Measurements from ENCODE around the gene KCNT2. TPM values are rescaled to one million over a fixed set of nuclear protein-coding genes. Genes with fewer than 3 reads are reported as not detected.

KCNT2 gene
- total RNA-seq, 3 donors from 2014 or later: 0.49 to 2.3 (median 0.60) TPM

DNA sequence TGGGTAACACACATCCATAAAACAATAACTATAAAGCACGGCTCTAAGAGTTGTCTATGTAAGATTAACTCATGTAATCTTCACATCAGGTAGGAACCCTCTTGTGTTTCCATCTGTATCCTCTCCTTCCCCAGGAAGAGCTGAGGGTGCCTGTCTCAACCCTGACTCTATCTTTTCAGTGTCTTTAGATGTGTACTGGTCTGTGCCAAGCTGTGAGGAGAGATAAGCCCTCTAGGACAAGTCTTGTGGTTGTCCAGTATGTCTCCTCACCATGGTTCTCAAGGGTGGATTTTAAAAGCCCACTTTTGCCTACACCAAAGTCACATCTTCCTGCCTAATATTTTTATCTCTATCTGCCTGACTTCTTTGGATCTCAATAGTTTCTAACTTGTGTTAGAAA lies 300.1 kb downstream of the KCNT2 start:
- no peaks in the 10 kb centered on the region for H3K36me3 ChIP-seq (ENCODE audit: low read depth)
- no peak for ATAC-seq
- no peak for TF ChIP-seq CTCF (IDR thresholded peaks at IDR 0.05)
- no peak for DNase-seq
- no peaks in the 10 kb centered on the region for H3K4me1 ChIP-seq (ENCODE audit: low read depth)
- no peaks in the 10 kb centered on the region for H3K9me3 ChIP-seq
- intact Hi-C loops (cut with DNase I, micrococcal nuclease): no loop called here
- H3K4me3 ChIP-seq: no peak overlapping the region

- intact Hi-C loops (cut with DNase I, micrococcal nuclease): no loop called here
- Histone ChIP-seq H3K9me3 (no peaks in the 10 kb centered on the region), H3K4me1 (ENCODE audit: low read depth) (no peaks in the 10 kb centered on the region), H3K36me3 (ENCODE audit: low read depth) (no peaks in the 10 kb centered on the region), H3K4me3 (no peak overlapping the region)
- TF ChIP-seq CTCF (IDR thresholded peaks at IDR 0.05): no peak
- no peak for ATAC-seq
- no peak for DNase-seq
Measured at GRCh38 chr1:196306421-196306820, 301.8 kb downstream of the KCNT2 start.

- H3K4me1 ChIP-seq (ENCODE audit: low read depth): no peaks in the 10 kb centered on the region
- no peak overlapping the region for H3K4me3 ChIP-seq
- H3K9me3 ChIP-seq: no peaks in the 10 kb centered on the region
- TF ChIP-seq CTCF (IDR thresholded peaks at IDR 0.05): no peak
- intact Hi-C loops (cut with DNase I, micrococcal nuclease): no loop called here
- no peak for DNase-seq
- ATAC-seq: no peak
- no peaks in the 10 kb centered on the region for H3K36me3 ChIP-seq (ENCODE audit: low read depth)
Measured at GRCh38 chr1:196305216-196305615, 303.0 kb downstream of the KCNT2 start.

GRCh38 chr1:196302981-196303380 lies 305.3 kb downstream of the KCNT2 start:
- H3K36me3 ChIP-seq (ENCODE audit: low read depth): no peaks in the 10 kb centered on the region
- intact Hi-C loops (cut with DNase I, micrococcal nuclease): no loop called here
- no peaks in the 10 kb centered on the region for H3K4me1 ChIP-seq (ENCODE audit: low read depth)
- TF ChIP-seq CTCF (IDR thresholded peaks at IDR 0.05): no peak
- no peaks in the 10 kb centered on the region for H3K9me3 ChIP-seq
- no peak overlapping the region for H3K4me3 ChIP-seq
- ATAC-seq (no peak), DNase-seq (no peak)

DNA sequence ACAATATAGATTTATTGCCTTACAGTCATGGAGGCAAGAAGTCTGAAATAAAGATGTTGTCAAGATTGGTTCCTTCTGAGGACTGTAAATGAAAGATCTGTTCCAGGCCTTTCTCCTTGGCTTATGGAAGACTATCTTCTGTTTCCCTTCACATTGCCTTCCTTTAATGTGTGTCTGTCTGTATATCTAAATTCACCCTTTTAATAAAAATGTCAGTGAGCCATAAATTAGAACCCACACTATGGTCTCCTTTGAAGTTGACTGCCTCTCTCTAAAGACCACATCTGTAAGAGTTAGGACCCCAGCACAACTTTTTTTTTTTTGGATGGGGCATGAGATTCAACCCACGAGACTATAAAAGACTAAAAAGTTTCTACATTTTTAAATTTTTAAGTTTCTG lies 305.8 kb downstream of the KCNT2 start:
- Histone ChIP-seq H3K4me3 (no peak overlapping the region), H3K4me1 (ENCODE audit: low read depth) (no peaks in the 10 kb centered on the region), H3K36me3 (ENCODE audit: low read depth) (no peaks in the 10 kb centered on the region), H3K9me3 (no peaks in the 10 kb centered on the region)
- no peak for ATAC-seq
- intact Hi-C loops (cut with DNase I, micrococcal nuclease): no loop called here
- no peak for DNase-seq
- no peak for TF ChIP-seq CTCF (IDR thresholded peaks at IDR 0.05)

GRCh38 chr1:196295766-196296165 lies 312.5 kb downstream of the KCNT2 start:
- Histone ChIP-seq H3K4me1 (ENCODE audit: low read depth) (no peaks in the 10 kb centered on the region), H3K4me3 (no peak overlapping the region), H3K36me3 (ENCODE audit: low read depth) (no peaks in the 10 kb centered on the region), H3K9me3 (no peaks in the 10 kb centered on the region)
- ATAC-seq: no peak
- DNase-seq: no peak
- intact Hi-C loops (cut with DNase I, micrococcal nuclease): no loop called here
- no peak for TF ChIP-seq CTCF (IDR thresholded peaks at IDR 0.05)

All from mucosa of descending colon (tissue), 3 donors.